NCI-H69 (cell line): ENCODE data around the gene OR6C4.
"Not testable (repeated sequence)": the region's sequence is repeated elsewhere in the genome, so short reads cannot be mapped to it uniquely, and the experiment has no call there.

ENCODE experiments used
- DNase-seq: peaks from one replicate; lab custom pipeline; 2025; lab: John Stamatoyannopoulos, UW

The OR6C4 gene

DNA sequence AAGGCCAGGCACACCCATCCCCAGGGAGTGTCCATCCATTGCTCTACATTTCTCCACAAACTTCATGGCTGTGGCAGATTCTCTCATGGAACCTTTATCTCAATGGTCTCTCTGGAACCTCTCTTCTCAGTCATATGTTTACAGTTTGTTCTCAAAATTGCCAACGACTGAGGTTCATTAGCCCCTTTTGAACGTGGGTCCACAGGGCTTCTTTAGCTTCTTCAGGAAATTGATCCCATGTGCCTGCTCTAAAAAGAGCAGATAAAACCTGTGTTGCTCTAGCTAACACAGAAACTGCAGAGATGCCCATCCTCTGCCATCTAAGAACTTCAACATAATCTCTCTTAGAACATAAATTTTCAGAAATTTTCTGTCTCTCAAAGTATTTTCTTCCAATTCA, at the start of gene OR6C4:
TSS of gene OR6C4 (plus strand) at position 301 of the 400 bp plus-strand sequence. CDS start 1,625 bp downstream, outside the sequence.
- DNase-seq: no peak

DNA sequence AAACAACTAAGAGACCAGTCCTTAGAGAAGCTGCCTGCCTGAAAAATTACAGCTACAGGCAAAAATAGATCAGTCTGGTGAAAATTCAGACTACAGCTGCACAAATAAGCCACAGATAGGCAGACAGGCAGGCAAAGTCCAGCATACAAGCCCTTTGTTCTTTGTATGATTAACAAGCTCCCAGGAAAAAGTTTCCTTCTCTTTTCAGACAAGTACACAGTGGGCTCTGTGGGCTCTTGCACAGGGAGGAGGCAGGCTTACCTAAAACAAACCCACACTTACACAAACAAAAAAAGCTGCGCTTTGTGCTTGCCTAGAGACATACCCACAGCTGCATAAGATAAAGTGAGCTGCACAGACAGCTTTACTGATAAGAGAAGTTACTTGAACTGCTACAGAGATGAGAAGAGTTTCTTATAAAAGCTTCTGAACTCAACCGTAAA, 49.6 kb upstream of the OR6C4 start:
- no peak for DNase-seq

DNA sequence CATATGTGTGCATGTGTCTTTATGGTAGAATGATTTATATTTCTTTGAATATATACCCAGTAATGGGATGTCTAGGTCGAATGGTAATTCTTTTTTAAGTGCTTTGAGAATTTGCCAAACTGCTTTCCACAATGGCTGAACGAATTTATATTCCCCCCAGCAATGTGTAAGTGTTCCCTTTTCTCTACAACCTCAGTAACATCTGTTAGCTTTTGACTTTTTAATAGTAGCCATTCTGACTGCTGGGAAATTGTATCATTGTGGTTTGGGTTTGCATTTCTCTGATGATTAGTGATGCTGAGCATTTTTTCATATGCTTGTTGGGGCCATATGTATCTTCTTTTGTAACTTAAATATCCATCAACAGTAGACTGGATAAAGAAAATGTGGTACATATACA, 47.8 kb upstream of the OR6C4 start:
- no peak for DNase-seq

DNA sequence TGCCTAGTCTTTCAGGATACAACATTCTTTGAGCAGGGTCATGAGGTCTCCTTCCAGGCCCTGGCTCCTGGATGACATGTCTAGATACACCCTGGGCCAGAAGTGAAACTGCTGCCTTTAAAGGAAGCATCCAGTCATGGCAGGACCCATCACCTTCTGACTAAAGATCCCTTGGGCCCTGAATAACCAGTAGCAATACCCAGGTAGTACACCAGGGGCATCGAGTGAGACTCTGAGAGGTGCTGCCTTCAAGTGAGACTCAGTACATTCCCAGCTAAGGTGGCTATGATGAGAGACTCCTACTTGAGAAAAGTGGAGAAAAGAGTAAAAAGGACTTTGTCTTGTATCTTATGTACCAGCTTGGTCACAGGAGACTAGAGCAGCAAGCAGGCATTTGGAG, 33.7 kb upstream of the OR6C4 start:
- no peak for DNase-seq

DNA sequence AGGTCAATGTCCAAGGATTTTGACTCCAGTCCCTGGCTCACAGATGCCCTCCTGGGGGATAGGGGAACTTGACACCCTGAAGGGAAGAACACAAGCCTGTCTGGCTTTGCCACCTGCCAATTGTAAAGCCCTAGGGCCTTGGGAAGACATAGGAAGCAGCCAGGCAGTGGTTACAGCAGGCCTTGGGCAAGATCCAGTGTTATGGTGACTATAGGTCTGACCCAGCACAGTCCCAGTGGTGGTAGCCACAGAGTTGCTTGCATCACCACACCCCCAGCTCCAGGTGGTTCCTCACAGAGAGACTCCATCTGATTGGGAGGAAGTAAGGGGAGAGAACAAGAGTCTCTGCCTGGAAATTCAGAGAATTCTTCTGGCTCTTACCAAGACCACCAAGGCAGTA, 33.0 kb upstream of the OR6C4 start:
- DNase-seq: no peak

DNA sequence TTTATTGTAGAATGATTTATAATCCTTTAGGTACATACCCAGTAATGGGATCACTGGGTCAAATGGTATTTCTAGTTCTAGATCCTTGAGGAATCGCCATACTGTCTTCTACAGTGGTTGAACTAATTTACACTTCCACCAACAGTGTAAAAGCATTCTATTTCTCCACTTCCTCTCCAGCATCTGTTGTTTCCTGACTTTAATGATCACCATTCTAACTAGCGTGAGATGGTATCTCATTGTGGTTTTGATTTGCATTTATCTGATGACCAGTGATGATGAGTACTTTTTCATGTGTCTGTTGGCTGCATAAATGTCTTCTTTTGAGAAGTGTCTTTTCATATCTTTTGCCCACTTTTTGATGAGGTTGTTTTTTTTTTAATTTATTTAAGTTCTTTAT, 1.2 kb upstream of the OR6C4 start:
- not testable (repeated sequence) for DNase-seq

DNA sequence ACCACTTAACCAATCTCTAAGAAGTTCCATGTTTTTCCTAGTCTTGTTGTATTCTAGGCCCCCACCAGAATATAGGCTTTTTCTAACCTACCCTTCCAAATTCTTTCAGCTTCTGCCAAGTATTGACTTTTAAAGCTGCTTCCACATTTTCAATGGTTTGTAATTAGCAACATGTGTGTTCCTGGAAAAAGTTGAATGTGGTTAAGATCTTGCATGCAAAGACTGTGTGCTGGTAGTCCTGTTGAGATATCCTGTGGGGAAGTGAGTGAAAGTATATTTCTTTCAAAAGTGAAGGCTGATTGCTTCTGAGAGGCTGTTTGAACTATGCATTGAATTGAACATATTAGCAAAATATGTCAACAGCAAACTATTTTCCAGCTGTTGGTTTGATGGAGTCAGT, 646 bp upstream of the OR6C4 start:
- no peak for DNase-seq

DNA sequence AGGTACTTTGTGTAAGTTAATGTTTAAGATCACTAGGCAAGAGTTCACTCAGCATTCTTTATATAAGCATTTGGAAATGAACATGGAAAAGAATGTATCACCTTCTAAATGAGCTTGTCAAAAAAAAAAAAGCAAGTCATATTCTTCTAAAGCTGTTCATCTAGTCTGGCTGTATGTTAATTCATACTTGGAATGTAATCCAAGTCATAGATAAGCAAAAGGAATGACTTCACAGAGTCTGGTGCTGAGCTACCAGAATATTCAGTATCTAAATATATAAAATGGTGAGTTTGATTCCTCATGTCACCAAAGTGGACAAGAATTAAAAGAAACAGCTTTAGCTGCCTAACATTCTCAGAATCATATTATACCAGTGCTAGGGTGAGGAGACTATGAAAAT, 4.9 kb downstream of the OR6C4 start:
- no peak for DNase-seq

DNA sequence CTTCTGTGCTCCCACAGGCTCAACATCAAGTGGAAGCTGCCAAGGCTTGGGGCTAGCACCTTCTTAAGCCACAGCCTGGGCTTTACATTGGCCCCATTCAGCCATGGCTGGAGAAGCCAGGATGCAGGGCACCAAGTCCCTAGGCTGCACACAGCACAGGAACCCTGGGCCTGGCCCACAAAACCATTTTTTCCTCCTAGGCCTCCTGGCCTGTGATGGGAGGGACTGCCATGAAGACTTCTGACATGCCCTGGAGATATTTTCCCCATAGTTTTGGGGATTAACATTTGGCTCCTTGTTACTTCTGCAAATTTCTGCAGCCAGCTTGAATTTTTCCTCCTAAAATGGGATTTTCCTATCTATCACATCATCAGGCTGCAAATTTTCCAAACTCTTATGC, 20.7 kb downstream of the OR6C4 start:
- DNase-seq: not testable (repeated sequence)

DNA sequence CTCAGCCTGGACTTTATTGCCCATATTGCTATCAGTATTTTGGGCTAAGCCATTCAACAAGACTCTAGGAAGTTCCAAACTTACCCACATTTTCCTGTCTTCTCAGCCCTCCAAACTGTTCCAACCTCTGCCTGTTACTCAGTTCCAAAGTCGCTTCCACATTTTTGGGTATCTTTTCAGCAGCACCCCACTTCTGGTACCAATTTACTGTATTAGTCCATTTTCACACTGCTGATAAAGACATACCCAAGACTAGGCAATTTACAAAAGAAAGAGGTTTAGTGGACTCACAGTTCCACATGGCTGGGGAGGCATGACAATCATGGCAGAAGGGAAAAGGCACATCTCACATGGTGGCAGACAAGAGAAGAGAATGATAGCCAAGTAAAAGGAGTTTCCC, 21.3 kb downstream of the OR6C4 start:
- DNase-seq: not testable (repeated sequence)

DNA sequence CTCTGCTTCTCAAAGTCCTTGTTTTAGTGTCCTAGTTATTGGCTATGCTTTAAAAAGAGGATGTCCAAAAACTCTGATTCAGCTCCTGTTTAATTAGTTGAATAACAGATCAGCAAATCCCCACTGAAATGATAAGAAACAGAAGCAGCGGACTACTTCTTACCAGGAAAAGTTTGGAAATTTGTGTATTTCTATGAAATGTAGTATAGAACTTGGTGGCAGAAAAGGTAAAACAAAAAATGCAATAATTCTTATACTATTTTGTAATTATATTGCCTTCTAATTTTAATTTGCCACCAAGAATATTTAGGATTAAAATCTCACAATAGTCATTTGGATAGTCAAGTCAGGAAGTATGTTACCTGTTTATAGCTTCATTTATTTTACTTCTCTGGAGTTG, 22.8 kb downstream of the OR6C4 start, which contains the start of gene OR2AP1:
TSS of gene OR2AP1 (plus strand) at position 301 of the 400 bp plus-strand sequence. CDS start 1,947 bp downstream, outside the sequence.
- no peak for DNase-seq

DNA sequence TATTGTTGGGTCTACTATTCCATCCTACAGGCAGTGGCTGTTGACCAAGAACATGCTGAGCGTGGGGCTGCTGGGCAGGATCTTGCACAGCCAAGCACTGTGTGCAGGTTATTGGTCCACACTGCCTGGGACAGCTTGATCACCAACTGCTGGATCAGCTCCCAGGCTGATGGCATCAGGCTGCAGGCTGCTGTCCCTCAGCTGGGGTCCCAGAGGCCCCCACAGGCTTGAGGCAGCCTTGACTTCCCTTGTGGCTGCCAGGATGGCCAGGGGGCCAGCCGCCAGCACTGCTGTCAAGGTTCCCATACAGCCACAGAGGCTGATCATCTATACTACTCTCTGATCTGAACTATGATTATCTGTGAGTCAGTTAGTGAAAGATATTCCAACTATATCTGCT, 32.7 kb downstream of the OR6C4 start:
- DNase-seq: no peak

DNA sequence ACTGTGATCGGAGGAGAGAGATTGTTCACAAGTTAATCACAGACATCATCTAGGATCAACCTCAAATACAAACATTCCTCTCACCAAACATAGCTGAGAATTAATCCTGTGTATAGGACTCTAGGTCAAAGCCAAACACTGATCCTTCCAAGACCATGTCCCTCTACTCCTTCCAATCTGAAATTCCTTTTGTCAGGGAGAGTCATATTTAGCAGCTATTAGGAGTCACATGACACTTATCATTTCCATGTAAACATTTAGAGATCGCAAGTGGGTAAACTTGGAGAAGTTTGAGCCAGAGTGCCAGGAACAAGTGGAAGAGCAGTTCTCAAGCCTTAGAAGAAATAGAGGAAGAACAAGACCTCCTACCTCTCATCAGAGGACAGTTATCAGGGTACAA, 36.4 kb downstream of the OR6C4 start:
- no peak for DNase-seq

DNA sequence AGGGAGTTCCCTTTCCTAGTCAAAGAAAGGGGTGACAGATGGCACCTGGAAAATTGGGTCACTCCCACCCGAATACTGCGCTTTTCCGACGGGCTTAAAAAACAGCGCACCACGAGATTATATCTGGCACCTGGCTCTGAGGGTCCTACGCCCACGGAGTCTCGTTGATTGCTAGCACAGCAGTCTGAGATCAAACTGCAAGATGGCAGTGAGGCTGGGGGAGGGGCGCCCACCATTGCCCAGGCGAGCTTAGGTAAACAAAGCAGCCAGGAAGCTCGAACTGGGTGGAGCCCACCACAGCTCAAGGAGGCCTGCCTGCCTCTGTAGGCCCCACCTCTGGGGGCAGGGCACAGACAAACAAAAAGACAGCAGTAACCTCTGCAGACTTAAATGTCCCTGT, 40.8 kb downstream of the OR6C4 start:
- not testable (repeated sequence) for DNase-seq
